DMS53 treated with DMSO at 0.1 percent for 48 hours (cell line): ENCODE measurements around the gene HLF.

Experiments used
- DNase-seq: peaks from one replicate; lab custom pipeline; 2025; ENCODE audit not compliant: unreplicated experiment; lab: John Stamatoyannopoulos, UW

HLF gene

GRCh38 chr17:55351226-55351625 is 86.5 kb downstream of the HLF start:
- no peak for DNase-seq

GRCh38 chr17:55354010-55354409 is 89.2 kb downstream of the HLF start:
- DNase-seq = no peak

- no peak for DNase-seq
These were observed 90.2 kb downstream of the HLF start for GRCh38 chr17:55354941-55355340.

- DNase-seq = peak; percentile 64
These were observed 91.9 kb downstream of the HLF start for GRCh38 chr17:55356434-55357328.

GRCh38 chr17:55360971-55361370 is 96.2 kb downstream of the HLF start:
- DNase-seq = no peak

- DNase-seq = no peak
These were observed 98.3 kb downstream of the HLF start for GRCh38 chr17:55363033-55363432.

- no peak for DNase-seq
These were observed 101.3 kb downstream of the HLF start for GRCh38 chr17:55366020-55366481.

- no peak for DNase-seq
These were observed 103.9 kb downstream of the HLF start for GRCh38 chr17:55368706-55369105.
